Activated naive CD4-positive, alpha-beta T cell treated with anti-CD3 and anti-CD28 coated beads, Interleukin-2, amount 50 U/mL, for 16 hours (primary cell): ENCODE results near the gene CD320.
"Not testable (repeated sequence)": the region's sequence is repeated elsewhere in the genome, so short reads cannot be mapped to it uniquely, and the experiment has no call there.

Experiments
- DNase-seq: peaks from one replicate; pipeline ENCODE4 v3.0.0-alpha.2; 2020

The CD320 gene

GRCh38 chr19:8307965-8308866 lies at the start of gene CD320:
Gene CD320, minus strand, starts transcription at chr19:8308358. Its CDS starts 68 bp downstream, at chr19:8308290.
- DNase-seq = peak; percentile 90

- DNase-seq = no peak
Observed at GRCh38 chr19:8357007-8357521, 48.9 kb upstream of the CD320 start.

GRCh38 chr19:8355631-8356402 lies 47.7 kb upstream of the CD320 start:
- no peak for DNase-seq

GRCh38 chr19:8352845-8353244 lies 44.7 kb upstream of the CD320 start:
- not testable (repeated sequence) for DNase-seq

GRCh38 chr19:8352134-8352827 lies 44.1 kb upstream of the CD320 start:
- no peak for DNase-seq

GRCh38 chr19:8349629-8350372 lies 41.6 kb upstream of the CD320 start:
- not testable (repeated sequence) for DNase-seq

GRCh38 chr19:8343483-8343844 lies 35.3 kb upstream of the CD320 start:
- DNase-seq = no peak

GRCh38 chr19:8342684-8343482 lies 34.7 kb upstream of the CD320 start, which contains the start of gene KANK3:
Gene KANK3, minus strand, starts transcription at chr19:8343262. Its CDS starts 5,434 bp downstream, at chr19:8337828.
- peak; percentile 94 for DNase-seq

- no peak for DNase-seq
Observed at GRCh38 chr19:8342316-8342683, 34.1 kb upstream of the CD320 start.

- not testable (repeated sequence) for DNase-seq
Observed at GRCh38 chr19:8341504-8341903, 33.3 kb upstream of the CD320 start.

GRCh38 chr19:8340341-8341096 lies 32.4 kb upstream of the CD320 start:
- no peak for DNase-seq

- no peak for DNase-seq
Observed at GRCh38 chr19:8338835-8339234, 30.7 kb upstream of the CD320 start.

GRCh38 chr19:8337728-8338127 lies 29.6 kb upstream of the CD320 start:
- no peak for DNase-seq

GRCh38 chr19:8336660-8337059 lies 28.5 kb upstream of the CD320 start:
- DNase-seq = no peak

GRCh38 chr19:8336072-8336569 lies 28.0 kb upstream of the CD320 start:
- DNase-seq = no peak

GRCh38 chr19:8335343-8336071 lies 27.3 kb upstream of the CD320 start:
- DNase-seq = no peak

- no peak for DNase-seq
Observed at GRCh38 chr19:8334458-8335342, 26.5 kb upstream of the CD320 start.

- no peak for DNase-seq
Observed at GRCh38 chr19:8333767-8334457, 25.8 kb upstream of the CD320 start.
